ENCODE results near the gene NACA. TPM values are rescaled to one million over a fixed set of nuclear protein-coding genes. Genes with fewer than 3 reads are reported as not detected.
A peak's percentile ranks its signal among the peaks of the same experiment; 100 is the strongest.

Gene NACA
- total and polyA plus RNA-seq, 2 of the 13 experiments (the other 11 are each of a cell fraction or from before 2014, with no cell fraction given) = 799 to 1,700 TPM

- no peak for TF ChIP-seq ZNF275 (CRISPR knock-in tag; IDR thresholded peaks at IDR 0.05; ENCODE audit: borderline replicate concordance)
- no peak for TF ChIP-seq ZNF572 (CRISPR knock-in tag; IDR thresholded peaks at IDR 0.05)
- TF ChIP-seq, protein P1, sequence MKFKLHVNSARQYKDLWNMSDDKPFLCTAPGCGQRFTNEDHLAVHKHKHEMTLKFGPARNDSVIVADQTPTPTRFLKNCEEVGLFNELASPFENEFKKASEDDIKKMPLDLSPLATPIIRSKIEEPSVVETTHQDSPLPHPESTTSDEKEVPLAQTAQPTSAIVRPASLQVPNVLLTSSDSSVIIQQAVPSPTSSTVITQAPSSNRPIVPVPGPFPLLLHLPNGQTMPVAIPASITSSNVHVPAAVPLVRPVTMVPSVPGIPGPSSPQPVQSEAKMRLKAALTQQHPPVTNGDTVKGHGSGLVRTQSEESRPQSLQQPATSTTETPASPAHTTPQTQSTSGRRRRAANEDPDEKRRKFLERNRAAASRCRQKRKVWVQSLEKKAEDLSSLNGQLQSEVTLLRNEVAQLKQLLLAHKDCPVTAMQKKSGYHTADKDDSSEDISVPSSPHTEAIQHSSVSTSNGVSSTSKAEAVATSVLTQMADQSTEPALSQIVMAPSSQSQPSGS (CRISPR knock-in tag; IDR thresholded peaks at IDR 0.05) = no peak
- TF ChIP-seq MYC (CRISPR knock-in tag; IDR thresholded peaks at IDR 0.05; ENCODE audit: borderline replicate concordance) = peak; percentile 64; the same call in 1 of the 2 replicates
- no peak for TF ChIP-seq ZNF383 (CRISPR knock-in tag; IDR thresholded peaks at IDR 0.05; ENCODE audit: borderline replicate concordance)
- TF ChIP-seq RFXANK (CRISPR knock-in tag; IDR thresholded peaks at IDR 0.05) = no peak
- no peak for TF ChIP-seq ZNF670 (CRISPR knock-in tag; IDR thresholded peaks at IDR 0.05; ENCODE audit: borderline replicate concordance)
- no peak for TF ChIP-seq GABPA (IDR thresholded peaks at IDR 0.05; ENCODE audit: low read depth, low read length)
- TF ChIP-seq GABPA (CRISPR knock-in tag; IDR thresholded peaks at IDR 0.05; ENCODE audit: low read depth) = peak; percentile 54; the same call in 1 of the 2 replicates
- TF ChIP-seq PTBP1 (IDR thresholded peaks at IDR 0.05; ENCODE audit: low read depth, low read length, poor library complexity, severe bottlenecking) = no peak
- no peak for TF ChIP-seq SIX1 (CRISPR knock-in tag; IDR thresholded peaks at IDR 0.05; ENCODE audit: borderline replicate concordance)
- TF ChIP-seq POLR2AphosphoS5 (IDR thresholded peaks at IDR 0.05; ENCODE audit: low read depth, low read length) = peak; percentile 71
- TF ChIP-seq TAF15 (IDR thresholded peaks at IDR 0.05; ENCODE audit: low read depth, low read length, poor library complexity, severe bottlenecking) = no peak
- no peak for TF ChIP-seq HOXA7 (CRISPR knock-in tag; IDR thresholded peaks at IDR 0.05)
- TF ChIP-seq, protein P2, sequence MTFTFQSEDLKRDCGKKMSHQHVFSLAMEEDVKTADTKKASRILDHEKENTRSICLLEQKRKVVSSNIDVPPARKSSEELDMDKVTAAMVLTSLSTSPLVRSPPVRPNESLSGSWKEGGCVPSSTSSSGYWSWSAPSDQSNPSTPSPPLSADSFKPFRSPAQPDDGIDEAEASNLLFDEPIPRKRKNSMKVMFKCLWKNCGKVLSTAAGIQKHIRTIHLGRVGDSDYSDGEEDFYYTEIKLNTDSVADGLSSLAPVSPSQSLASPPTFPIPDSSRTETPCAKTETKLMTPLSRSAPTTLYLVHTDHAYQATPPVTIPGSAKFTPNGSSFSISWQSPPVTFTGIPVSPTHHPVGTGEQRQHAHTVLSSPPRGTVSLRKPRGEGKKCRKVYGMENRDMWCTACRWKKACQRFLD (CRISPR knock-in tag; IDR thresholded peaks at IDR 0.05; ENCODE audit: borderline replicate concordance) = 0 out of 2 replicates have a peak, but pooled peaks have one; percentile 30
- TF ChIP-seq, protein P3, sequence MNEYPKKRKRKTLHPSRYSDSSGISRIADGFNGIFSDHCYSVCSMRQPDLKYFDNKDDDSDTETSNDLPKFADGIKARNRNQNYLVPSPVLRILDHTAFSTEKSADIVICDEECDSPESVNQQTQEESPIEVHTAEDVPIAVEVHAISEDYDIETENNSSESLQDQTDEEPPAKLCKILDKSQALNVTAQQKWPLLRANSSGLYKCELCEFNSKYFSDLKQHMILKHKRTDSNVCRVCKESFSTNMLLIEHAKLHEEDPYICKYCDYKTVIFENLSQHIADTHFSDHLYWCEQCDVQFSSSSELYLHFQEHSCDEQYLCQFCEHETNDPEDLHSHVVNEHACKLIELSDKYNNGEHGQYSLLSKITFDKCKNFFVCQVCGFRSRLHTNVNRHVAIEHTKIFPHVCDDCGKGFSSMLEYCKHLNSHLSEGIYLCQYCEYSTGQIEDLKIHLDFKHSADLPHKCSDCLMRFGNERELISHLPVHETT (CRISPR knock-in tag; conservative IDR thresholded peaks at IDR 0.05) = no peak
- peak; percentile 60; the same call in 1 of the 2 replicates for TF ChIP-seq FOXK1 (CRISPR knock-in tag; IDR thresholded peaks at IDR 0.05; ENCODE audit: borderline replicate concordance, low read depth)
- no peak for TF ChIP-seq NFE2L2 (IDR thresholded peaks at IDR 0.05; ENCODE audit: low read length)
- no peak for TF ChIP-seq ZBTB14 (CRISPR knock-in tag; IDR thresholded peaks at IDR 0.05)
- no peak for TF ChIP-seq SAFB2 (CRISPR knock-in tag; IDR thresholded peaks at IDR 0.05; ENCODE audit: borderline replicate concordance, low read depth)
- TF ChIP-seq ZNF432 (CRISPR knock-in tag; IDR thresholded peaks at IDR 0.05; ENCODE audit: borderline replicate concordance) = no peak
- TF ChIP-seq MXI1 (IDR thresholded peaks at IDR 0.05; ENCODE audit: borderline replicate concordance, low read depth, low read length) = peak; percentile 69; the same call in 1 of the 3 replicates
- TF ChIP-seq CCAR2 (optimal IDR thresholded peaks at IDR 0.05; ENCODE audit: low read depth, low read length) = no peak
Measured at GRCh38 chr12:56751712-56752598, 26.9 kb upstream of the NACA start, which contains the start of gene PRIM1 (continued).
